Rectal smooth muscle tissue (tissue), 1 donor: ENCODE results near the gene BBLN.

Experiments
- H3K27ac ChIP-seq: one replicate; pipeline ENCODE4 v1.7.0; 2013; ENCODE audit warnings: low read depth, low read length, inconsistent platforms
- H3K27me3 ChIP-seq: one replicate; pipeline ENCODE4 v1.7.0; 2013; ENCODE audit warnings: low read length; ENCODE audit not compliant: control insufficient read depth, insufficient read depth
- H3K36me3 ChIP-seq: one replicate; pipeline ENCODE4 v1.7.0; 2013; ENCODE audit warnings: low read length; ENCODE audit not compliant: control insufficient read depth, insufficient read depth
- H3K4me1 ChIP-seq: one replicate; pipeline ENCODE4 v1.7.0; 2013; ENCODE audit warnings: low read length; ENCODE audit not compliant: control insufficient read depth, insufficient read depth
- H3K4me3 ChIP-seq: one replicate; pipeline ENCODE4 v1.7.0; 2013; ENCODE audit warnings: low read length
- H3K9ac ChIP-seq: one replicate; pipeline ENCODE4 v1.7.0; 2013; ENCODE audit warnings: low read length

The BBLN gene

GRCh38 chr9:128142596-128142995, 17.5 kb upstream of the BBLN start:
- no peak overlapping the region for H3K4me3 ChIP-seq
- H3K9ac ChIP-seq, result no peak overlapping the region

GRCh38 chr9:128143525-128144238, 16.4 kb upstream of the BBLN start:
- H3K27ac ChIP-seq, result no peak overlapping the region
- H3K27me3 ChIP-seq, result no peaks in the 10 kb centered on the region
- no peak overlapping the region for H3K9ac ChIP-seq
- H3K4me3 ChIP-seq, result no peak overlapping the region
- H3K4me1 ChIP-seq, result no peaks in the 10 kb centered on the region
- no peaks in the 10 kb centered on the region for H3K36me3 ChIP-seq

More at GRCh38 chr9:128142596-128142995, 17.5 kb upstream of the BBLN start:
- H3K27ac ChIP-seq, result no peak overlapping the region
- no peaks in the 10 kb centered on the region for H3K4me1 ChIP-seq
- H3K27me3 ChIP-seq, result no peaks in the 10 kb centered on the region
- H3K36me3 ChIP-seq, result no peaks in the 10 kb centered on the region

GRCh38 chr9:128144239-128145181, 15.6 kb upstream of the BBLN start:
- H3K27ac ChIP-seq, result no peak overlapping the region
- no peak overlapping the region for H3K4me3 ChIP-seq
- H3K27me3 ChIP-seq, result no peaks in the 10 kb centered on the region
- H3K9ac ChIP-seq, result no peak overlapping the region
- no peaks in the 10 kb centered on the region for H3K4me1 ChIP-seq
- no peaks in the 10 kb centered on the region for H3K36me3 ChIP-seq

- H3K36me3 ChIP-seq, result no peaks in the 10 kb centered on the region
- H3K9ac ChIP-seq, result no peak overlapping the region
- H3K4me1 ChIP-seq, result no peaks in the 10 kb centered on the region
- no peak overlapping the region for H3K27ac ChIP-seq
- H3K27me3 ChIP-seq, result no peaks in the 10 kb centered on the region
- H3K4me3 ChIP-seq, result no peak overlapping the region
Measured at GRCh38 chr9:128145536-128145935, 14.5 kb upstream of the BBLN start.

- no peaks in the 10 kb centered on the region for H3K4me1 ChIP-seq
- H3K36me3 ChIP-seq, result no peaks in the 10 kb centered on the region
- H3K27ac ChIP-seq, result no peak overlapping the region
- no peak overlapping the region for H3K9ac ChIP-seq
- H3K27me3 ChIP-seq, result no peaks in the 10 kb centered on the region
- no peak overlapping the region for H3K4me3 ChIP-seq
Measured at GRCh38 chr9:128145951-128146351, 14.1 kb upstream of the BBLN start.

GRCh38 chr9:128146591-128147120, 13.4 kb upstream of the BBLN start:
- H3K36me3 ChIP-seq, result no peaks in the 10 kb centered on the region
- no peak overlapping the region for H3K4me3 ChIP-seq
- no peaks in the 10 kb centered on the region for H3K27me3 ChIP-seq
- no peaks in the 10 kb centered on the region for H3K4me1 ChIP-seq
- no peak overlapping the region for H3K9ac ChIP-seq
- H3K27ac ChIP-seq, result no peak overlapping the region

GRCh38 chr9:128148509-128149000, 11.5 kb upstream of the BBLN start:
- Histone ChIP-seq H3K27me3 (no peaks in the 10 kb centered on the region), H3K4me3 (no peak overlapping the region), H3K36me3 (no peaks in the 10 kb centered on the region), H3K27ac (no peak overlapping the region), H3K4me1 (no peaks in the 10 kb centered on the region), H3K9ac (no peak overlapping the region)

GRCh38 chr9:128149001-128149701, 10.9 kb upstream of the BBLN start, which contains the start of gene LCN2:
TSS of gene LCN2 (plus strand) at chr9:128149453. CDS start at chr9:128149526, 73 bp downstream.
- no peak within 1 kb of the TSS for H3K9ac ChIP-seq
- no peak within 1 kb of the TSS for H3K4me3 ChIP-seq
- H3K36me3 ChIP-seq, result no peaks in the 10 kb centered on the region
- no peaks in the 10 kb centered on the region for H3K27me3 ChIP-seq
- H3K4me1 ChIP-seq, result no peaks in the 10 kb centered on the region
- H3K27ac ChIP-seq, result no peak within 1 kb of the TSS

GRCh38 chr9:128149951-128150593, 10.0 kb upstream of the BBLN start:
- H3K27ac ChIP-seq, result no peak overlapping the region
- no peaks in the 10 kb centered on the region for H3K4me1 ChIP-seq
- no peaks in the 10 kb centered on the region for H3K27me3 ChIP-seq
- H3K9ac ChIP-seq, result no peak overlapping the region
- no peaks in the 10 kb centered on the region for H3K36me3 ChIP-seq
- H3K4me3 ChIP-seq, result no peak overlapping the region

- Histone ChIP-seq H3K27ac (no peak overlapping the region), H3K27me3 (no peaks in the 10 kb centered on the region), H3K4me1 (no peaks in the 10 kb centered on the region), H3K9ac (no peak overlapping the region), H3K4me3 (no peak overlapping the region), H3K36me3 (no peaks in the 10 kb centered on the region)
Measured at GRCh38 chr9:128150594-128151308, 9.3 kb upstream of the BBLN start.
